ENCODE results near the gene PHF3. TPM values are rescaled to one million over a fixed set of nuclear protein-coding genes. Genes with fewer than 3 reads are reported as not detected.

PHF3 gene
- total RNA-seq, 1 experiment from 2014 or later = 56.4 TPM

DNA sequence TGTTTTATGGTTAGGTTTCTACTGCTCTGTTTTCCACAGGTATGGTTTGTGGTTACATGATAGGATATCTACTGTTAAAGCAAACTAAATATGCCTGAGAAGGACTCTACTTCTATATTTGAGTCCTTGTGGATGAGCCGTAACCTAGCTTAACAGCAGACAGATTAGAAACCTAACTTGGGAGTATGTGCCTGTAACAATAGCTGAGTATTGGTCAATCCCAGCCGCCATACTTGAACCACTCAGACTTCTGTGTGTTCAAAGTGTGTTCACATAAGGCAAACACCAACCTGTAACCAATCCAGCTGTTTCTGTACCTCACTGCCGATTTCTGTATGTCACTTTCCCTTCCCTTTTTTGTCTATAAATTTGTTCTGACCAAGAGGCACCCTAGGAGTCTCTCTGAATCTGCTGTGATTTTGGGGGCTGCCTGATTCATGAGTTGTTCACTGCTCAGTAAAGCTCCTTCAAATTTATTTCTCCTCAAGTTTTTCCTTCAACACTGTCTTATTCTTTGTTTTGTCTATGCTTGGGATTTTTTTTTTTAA, 37.1 kb downstream of the PHF3 start:
- ChIA-PET CTCF (interaction anchor here (2.2 kb wide), 1 partner anchor 74 kb away, joined by 7 read pairs; no protein-coding TSS in a partner anchor), POLR2A (no interaction called here)
- H3K9me3 Mint-ChIP-seq = no peaks in the 10 kb centered on the region
- no peak for DNase-seq (ENCODE audit: low spot score)
- H3K27me3 Mint-ChIP-seq (ENCODE audit: low read depth) = no peaks in the 10 kb centered on the region
- no peak overlapping the region for H3K4me3 Mint-ChIP-seq
- no peaks in the 10 kb centered on the region for H3K36me3 Mint-ChIP-seq
- H3K4me1 Mint-ChIP-seq = peaks cover 12% of the 10 kb centered on the region
- ATAC-seq = no peak
- peak overlapping the region; percentile 68 for H3K27ac Mint-ChIP-seq
- TF ChIP-seq HMGA2 (CRISPR knock-in tag; IDR thresholded peaks at IDR 0.05) (no peak), ZNF219 (CRISPR knock-in tag; IDR thresholded peaks at IDR 0.05; ENCODE audit: borderline replicate concordance) (no peak), ATF1 (CRISPR knock-in tag; IDR thresholded peaks at IDR 0.05) (no peak), ZNF138 (CRISPR knock-in tag; conservative IDR thresholded peaks at IDR 0.05) (no peak), FOXP1 (CRISPR knock-in tag; IDR thresholded peaks at IDR 0.05; ENCODE audit: borderline replicate concordance) (no peak), ELF4 (CRISPR knock-in tag; IDR thresholded peaks at IDR 0.05; ENCODE audit: low read depth) (no peak)
- TF ChIP-seq, protein P1, sequence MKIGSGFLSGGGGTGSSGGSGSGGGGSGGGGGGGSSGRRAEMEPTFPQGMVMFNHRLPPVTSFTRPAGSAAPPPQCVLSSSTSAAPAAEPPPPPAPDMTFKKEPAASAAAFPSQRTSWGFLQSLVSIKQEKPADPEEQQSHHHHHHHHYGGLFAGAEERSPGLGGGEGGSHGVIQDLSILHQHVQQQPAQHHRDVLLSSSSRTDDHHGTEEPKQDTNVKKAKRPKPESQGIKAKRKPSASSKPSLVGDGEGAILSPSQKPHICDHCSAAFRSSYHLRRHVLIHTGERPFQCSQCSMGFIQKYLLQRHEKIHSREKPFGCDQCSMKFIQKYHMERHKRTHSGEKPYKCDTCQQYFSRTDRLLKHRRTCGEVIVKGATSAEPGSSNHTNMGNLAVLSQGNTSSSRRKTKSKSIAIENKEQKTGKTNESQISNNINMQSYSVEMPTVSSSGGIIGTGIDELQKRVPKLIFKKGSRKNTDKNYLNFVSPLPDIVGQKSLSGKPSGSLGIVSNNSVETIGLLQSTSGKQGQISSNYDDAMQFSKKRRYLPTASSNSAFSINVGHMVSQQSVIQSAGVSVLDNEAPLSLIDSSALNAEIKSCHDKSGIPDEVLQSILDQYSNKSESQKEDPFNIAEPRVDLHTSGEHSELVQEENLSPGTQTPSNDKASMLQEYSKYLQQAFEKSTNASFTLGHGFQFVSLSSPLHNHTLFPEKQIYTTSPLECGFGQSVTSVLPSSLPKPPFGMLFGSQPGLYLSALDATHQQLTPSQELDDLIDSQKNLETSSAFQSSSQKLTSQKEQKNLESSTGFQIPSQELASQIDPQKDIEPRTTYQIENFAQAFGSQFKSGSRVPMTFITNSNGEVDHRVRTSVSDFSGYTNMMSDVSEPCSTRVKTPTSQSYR (CRISPR knock-in tag; IDR thresholded peaks at IDR 0.05) = no peak
- TF ChIP-seq, protein P2, sequence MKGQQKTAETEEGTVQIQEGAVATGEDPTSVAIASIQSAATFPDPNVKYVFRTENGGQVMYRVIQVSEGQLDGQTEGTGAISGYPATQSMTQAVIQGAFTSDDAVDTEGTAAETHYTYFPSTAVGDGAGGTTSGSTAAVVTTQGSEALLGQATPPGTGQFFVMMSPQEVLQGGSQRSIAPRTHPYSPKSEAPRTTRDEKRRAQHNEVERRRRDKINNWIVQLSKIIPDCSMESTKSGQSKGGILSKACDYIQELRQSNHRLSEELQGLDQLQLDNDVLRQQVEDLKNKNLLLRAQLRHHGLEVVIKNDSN (CRISPR knock-in tag; IDR thresholded peaks at IDR 0.05) = no peak
- TF ChIP-seq, protein P3, sequence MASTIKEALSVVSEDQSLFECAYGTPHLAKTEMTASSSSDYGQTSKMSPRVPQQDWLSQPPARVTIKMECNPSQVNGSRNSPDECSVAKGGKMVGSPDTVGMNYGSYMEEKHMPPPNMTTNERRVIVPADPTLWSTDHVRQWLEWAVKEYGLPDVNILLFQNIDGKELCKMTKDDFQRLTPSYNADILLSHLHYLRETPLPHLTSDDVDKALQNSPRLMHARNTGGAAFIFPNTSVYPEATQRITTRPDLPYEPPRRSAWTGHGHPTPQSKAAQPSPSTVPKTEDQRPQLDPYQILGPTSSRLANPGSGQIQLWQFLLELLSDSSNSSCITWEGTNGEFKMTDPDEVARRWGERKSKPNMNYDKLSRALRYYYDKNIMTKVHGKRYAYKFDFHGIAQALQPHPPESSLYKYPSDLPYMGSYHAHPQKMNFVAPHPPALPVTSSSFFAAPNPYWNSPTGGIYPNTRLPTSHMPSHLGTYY (CRISPR knock-in tag; IDR thresholded peaks at IDR 0.05) = no peak

DNA sequence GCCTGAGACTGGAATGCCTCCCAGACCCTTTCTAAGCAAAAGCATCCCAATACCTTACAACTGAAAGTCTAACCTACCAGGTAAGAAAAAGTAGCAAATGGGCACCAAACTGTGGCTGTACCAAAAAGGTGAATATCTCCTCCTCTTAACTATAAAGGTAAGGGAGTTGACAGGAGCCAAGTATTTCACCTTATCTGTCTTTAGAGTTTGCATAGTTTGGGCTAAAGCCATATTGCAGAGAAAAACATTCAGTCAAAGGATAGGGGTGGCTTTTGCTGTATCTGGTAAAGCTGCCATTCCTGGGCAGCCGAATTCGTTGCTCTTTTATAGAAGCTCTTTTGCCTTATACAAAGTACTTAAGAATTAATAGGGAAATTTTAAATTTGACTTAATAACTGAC, 38.1 kb downstream of the PHF3 start:
- Mint-ChIP-seq H3K27me3 (ENCODE audit: low read depth) (no peaks in the 10 kb centered on the region), H3K27ac (0 out of 2 replicates have a peak overlapping the region, but pooled peaks have one; percentile 29), H3K36me3 (no peaks in the 10 kb centered on the region), H3K4me1 (peaks cover 16% of the 10 kb centered on the region), H3K9me3 (no peaks in the 10 kb centered on the region), H3K4me3 (no peak overlapping the region)
- DNase-seq (ENCODE audit: low spot score) = no peak
- POLR2A ChIA-PET = interaction anchor here (0.6 kb wide), 1 partner anchor 29 kb away, joined by 3 read pairs; no protein-coding TSS in a partner anchor
- CTCF ChIA-PET = interaction anchor here (2.2 kb wide), 1 partner anchor 75 kb away, joined by 7 read pairs; no protein-coding TSS in a partner anchor
- ATAC-seq = no peak
- TF ChIP-seq PRRX2 (CRISPR knock-in tag; IDR thresholded peaks at IDR 0.05) = no peak
- TF ChIP-seq, protein P4, sequence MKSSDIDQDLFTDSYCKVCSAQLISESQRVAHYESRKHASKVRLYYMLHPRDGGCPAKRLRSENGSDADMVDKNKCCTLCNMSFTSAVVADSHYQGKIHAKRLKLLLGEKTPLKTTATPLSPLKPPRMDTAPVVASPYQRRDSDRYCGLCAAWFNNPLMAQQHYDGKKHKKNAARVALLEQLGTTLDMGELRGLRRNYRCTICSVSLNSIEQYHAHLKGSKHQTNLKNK (CRISPR knock-in tag; IDR thresholded peaks at IDR 0.05) = no peak
- no peak for TF ChIP-seq ELF4 (CRISPR knock-in tag; IDR thresholded peaks at IDR 0.05; ENCODE audit: low read depth)
- no peak for TF ChIP-seq TCF7 (CRISPR knock-in tag; IDR thresholded peaks at IDR 0.05; ENCODE audit: low read depth)
- TF ChIP-seq FOXP1 (CRISPR knock-in tag; IDR thresholded peaks at IDR 0.05; ENCODE audit: borderline replicate concordance) = no peak
- TF ChIP-seq, protein P5, sequence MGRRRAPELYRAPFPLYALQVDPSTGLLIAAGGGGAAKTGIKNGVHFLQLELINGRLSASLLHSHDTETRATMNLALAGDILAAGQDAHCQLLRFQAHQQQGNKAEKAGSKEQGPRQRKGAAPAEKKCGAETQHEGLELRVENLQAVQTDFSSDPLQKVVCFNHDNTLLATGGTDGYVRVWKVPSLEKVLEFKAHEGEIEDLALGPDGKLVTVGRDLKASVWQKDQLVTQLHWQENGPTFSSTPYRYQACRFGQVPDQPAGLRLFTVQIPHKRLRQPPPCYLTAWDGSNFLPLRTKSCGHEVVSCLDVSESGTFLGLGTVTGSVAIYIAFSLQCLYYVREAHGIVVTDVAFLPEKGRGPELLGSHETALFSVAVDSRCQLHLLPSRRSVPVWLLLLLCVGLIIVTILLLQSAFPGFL (CRISPR knock-in tag; IDR thresholded peaks at IDR 0.05; ENCODE audit: borderline replicate concordance) = no peak
- TF ChIP-seq TEAD4 (CRISPR knock-in tag; IDR thresholded peaks at IDR 0.05) = no peak
- TF ChIP-seq, protein P6, sequence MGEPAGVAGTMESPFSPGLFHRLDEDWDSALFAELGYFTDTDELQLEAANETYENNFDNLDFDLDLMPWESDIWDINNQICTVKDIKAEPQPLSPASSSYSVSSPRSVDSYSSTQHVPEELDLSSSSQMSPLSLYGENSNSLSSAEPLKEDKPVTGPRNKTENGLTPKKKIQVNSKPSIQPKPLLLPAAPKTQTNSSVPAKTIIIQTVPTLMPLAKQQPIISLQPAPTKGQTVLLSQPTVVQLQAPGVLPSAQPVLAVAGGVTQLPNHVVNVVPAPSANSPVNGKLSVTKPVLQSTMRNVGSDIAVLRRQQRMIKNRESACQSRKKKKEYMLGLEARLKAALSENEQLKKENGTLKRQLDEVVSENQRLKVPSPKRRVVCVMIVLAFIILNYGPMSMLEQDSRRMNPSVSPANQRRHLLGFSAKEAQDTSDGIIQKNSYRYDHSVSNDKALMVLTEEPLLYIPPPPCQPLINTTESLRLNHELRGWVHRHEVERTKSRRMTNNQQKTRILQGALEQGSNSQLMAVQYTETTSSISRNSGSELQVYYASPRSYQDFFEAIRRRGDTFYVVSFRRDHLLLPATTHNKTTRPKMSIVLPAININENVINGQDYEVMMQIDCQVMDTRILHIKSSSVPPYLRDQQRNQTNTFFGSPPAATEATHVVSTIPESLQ (CRISPR knock-in tag; IDR thresholded peaks at IDR 0.05) = no peak
- TF ChIP-seq, protein P7, sequence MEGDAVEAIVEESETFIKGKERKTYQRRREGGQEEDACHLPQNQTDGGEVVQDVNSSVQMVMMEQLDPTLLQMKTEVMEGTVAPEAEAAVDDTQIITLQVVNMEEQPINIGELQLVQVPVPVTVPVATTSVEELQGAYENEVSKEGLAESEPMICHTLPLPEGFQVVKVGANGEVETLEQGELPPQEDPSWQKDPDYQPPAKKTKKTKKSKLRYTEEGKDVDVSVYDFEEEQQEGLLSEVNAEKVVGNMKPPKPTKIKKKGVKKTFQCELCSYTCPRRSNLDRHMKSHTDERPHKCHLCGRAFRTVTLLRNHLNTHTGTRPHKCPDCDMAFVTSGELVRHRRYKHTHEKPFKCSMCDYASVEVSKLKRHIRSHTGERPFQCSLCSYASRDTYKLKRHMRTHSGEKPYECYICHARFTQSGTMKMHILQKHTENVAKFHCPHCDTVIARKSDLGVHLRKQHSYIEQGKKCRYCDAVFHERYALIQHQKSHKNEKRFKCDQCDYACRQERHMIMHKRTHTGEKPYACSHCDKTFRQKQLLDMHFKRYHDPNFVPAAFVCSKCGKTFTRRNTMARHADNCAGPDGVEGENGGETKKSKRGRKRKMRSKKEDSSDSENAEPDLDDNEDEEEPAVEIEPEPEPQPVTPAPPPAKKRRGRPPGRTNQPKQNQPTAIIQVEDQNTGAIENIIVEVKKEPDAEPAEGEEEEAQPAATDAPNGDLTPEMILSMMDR (IDR thresholded peaks at IDR 0.05) = no peak
- TF ChIP-seq, protein P8, sequence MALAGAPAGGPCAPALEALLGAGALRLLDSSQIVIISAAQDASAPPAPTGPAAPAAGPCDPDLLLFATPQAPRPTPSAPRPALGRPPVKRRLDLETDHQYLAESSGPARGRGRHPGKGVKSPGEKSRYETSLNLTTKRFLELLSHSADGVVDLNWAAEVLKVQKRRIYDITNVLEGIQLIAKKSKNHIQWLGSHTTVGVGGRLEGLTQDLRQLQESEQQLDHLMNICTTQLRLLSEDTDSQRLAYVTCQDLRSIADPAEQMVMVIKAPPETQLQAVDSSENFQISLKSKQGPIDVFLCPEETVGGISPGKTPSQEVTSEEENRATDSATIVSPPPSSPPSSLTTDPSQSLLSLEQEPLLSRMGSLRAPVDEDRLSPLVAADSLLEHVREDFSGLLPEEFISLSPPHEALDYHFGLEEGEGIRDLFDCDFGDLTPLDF (CRISPR knock-in tag; IDR thresholded peaks at IDR 0.05) = no peak
- TF ChIP-seq, protein P9, sequence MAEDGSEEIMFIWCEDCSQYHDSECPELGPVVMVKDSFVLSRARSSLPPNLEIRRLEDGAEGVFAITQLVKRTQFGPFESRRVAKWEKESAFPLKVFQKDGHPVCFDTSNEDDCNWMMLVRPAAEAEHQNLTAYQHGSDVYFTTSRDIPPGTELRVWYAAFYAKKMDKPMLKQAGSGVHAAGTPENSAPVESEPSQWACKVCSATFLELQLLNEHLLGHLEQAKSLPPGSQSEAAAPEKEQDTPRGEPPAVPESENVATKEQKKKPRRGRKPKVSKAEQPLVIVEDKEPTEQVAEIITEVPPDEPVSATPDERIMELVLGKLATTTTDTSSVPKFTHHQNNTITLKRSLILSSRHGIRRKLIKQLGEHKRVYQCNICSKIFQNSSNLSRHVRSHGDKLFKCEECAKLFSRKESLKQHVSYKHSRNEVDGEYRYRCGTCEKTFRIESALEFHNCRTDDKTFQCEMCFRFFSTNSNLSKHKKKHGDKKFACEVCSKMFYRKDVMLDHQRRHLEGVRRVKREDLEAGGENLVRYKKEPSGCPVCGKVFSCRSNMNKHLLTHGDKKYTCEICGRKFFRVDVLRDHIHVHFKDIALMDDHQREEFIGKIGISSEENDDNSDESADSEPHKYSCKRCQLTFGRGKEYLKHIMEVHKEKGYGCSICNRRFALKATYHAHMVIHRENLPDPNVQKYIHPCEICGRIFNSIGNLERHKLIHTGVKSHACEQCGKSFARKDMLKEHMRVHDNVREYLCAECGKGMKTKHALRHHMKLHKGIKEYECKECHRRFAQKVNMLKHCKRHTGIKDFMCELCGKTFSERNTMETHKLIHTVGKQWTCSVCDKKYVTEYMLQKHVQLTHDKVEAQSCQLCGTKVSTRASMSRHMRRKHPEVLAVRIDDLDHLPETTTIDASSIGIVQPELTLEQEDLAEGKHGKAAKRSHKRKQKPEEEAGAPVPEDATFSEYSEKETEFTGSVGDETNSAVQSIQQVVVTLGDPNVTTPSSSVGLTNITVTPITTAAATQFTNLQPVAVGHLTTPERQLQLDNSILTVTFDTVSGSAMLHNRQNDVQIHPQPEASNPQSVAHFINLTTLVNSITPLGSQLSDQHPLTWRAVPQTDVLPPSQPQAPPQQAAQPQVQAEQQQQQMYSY (CRISPR knock-in tag; IDR thresholded peaks at IDR 0.05) = no peak
